GM12873 (cell line): ENCODE results near the gene NRP2.

ENCODE experiments used
- TF ChIP-seq, protein P1 (sequence below): IDR thresholded peaks from 2 replicates; pipeline ENCODE4 v1.5.1; 2012; ENCODE audit warnings: low read depth, mild to moderate bottlenecking, moderate library complexity, low read length, control low read depth; ENCODE audit not compliant: insufficient read depth; ENCODE audit errors: missing control alignments

NRP2 gene

DNA sequence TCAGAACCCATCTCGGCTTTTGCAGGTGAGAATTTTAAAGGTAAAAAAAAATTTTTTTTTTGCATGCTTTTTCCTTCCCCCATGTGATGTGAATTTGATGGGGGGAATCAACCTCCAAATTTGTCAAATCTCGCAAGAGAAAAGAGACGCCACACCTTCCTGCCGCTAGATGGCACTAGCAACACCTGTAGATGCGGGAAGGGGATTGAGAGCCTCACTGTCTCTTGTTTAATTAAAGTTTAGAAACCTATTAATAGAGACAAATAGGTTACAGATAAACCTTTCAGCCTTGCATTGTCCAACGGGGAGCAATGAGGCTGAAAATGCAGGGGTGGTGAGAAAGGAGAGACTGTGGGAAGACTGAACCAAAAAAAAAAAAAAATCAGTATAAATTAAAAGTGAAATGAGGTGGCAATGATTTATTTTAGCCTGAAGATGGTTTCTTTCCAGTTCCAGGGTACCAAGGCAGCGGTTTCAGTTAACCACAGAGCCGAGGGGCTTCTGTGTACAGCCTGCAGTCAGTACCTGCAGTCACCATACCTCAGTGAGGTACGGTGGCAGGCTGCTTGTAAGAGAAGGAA, 84.6 kb downstream of the NRP2 start:
- TF ChIP-seq, protein P1, sequence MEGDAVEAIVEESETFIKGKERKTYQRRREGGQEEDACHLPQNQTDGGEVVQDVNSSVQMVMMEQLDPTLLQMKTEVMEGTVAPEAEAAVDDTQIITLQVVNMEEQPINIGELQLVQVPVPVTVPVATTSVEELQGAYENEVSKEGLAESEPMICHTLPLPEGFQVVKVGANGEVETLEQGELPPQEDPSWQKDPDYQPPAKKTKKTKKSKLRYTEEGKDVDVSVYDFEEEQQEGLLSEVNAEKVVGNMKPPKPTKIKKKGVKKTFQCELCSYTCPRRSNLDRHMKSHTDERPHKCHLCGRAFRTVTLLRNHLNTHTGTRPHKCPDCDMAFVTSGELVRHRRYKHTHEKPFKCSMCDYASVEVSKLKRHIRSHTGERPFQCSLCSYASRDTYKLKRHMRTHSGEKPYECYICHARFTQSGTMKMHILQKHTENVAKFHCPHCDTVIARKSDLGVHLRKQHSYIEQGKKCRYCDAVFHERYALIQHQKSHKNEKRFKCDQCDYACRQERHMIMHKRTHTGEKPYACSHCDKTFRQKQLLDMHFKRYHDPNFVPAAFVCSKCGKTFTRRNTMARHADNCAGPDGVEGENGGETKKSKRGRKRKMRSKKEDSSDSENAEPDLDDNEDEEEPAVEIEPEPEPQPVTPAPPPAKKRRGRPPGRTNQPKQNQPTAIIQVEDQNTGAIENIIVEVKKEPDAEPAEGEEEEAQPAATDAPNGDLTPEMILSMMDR: peak; percentile 88

DNA sequence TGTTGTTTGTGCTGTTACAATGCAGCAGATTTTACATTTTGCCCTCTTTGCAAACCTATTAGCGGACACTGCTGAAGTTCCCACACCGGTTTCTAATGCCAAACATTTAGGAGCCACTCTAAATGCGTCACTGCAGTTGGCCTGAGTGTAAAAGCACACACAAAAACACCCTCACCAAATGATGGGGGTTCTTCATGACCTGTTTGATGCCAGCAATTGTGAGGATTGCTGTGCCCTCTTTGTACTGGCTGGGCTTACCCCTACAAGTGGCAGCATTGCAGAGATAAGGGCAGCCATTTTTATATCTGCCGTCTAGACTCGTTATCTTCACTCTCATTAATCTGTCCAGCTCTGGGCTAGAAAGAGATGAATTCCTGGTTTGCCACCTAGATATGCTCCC, 85.3 kb downstream of the NRP2 start:
- TF ChIP-seq, protein P1: no peak

DNA sequence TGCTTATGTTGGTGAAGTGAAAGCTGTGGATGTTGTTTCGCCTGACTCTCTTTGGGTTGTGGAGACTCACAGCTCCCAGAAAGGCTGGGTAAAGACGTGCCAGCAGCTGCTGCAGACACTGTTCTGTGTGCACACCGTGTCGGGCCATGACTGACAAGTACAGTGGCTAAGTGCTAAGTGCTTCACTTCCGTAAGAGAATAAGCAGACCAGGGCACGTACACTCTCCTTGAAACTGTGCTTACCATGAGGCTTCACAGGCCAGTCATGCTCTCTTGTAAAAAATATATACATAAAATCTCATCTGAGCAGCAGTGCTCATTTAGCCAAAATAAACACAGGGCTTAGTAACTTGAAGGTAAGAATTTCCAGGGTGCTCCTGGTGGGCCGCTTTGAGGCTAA, 86.0 kb downstream of the NRP2 start:
- TF ChIP-seq, protein P1: no peak

DNA sequence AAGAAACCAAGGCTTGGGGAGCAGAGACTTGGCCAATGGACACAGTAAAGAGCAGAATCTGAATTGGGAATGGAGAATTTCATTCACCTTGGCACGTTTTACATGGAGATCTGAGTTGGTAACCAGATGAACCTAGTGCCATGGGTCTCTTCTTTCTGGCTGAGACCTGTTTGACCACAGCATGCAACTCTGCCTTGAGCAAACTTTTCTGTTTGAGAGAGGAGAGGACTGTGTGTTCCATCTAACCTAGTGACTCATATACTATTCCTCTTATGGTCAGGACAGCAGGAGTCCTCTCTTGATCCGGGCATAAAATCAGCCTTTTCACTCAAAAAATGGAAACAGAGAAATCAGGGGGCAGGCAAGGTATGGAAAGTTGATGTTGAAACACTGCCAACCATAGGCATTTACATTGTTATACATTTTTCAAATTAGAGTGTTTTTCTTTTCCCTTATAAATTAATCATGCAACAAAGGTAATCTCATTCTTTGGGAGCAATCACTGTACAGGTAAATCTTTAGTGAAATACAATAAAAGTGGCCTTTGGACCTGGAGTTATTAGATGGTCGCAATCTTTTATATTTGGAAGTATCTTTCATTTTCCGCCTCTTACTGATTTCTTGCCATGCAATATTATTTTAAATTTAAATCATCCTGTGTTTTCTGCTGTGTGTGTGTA, 86.7 kb downstream of the NRP2 start:
- TF ChIP-seq, protein P1: no peak

DNA sequence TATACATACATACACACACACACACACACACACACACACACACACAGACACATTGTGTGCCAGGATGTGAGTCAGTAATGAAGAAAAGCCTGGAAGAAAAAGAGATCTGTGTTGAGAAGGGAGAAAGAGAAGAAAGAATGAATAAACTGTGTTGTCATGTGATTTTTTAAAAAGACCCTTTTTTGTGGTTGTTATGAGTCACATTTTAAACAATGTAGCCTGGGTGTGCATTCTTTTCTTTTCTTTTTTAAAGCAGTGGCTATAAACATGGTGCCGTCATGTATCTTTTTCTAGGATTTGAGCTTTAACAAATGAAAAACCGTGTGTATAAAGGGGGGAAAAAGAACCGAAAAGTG, 87.2 kb downstream of the NRP2 start:
- TF ChIP-seq, protein P1: no peak

DNA sequence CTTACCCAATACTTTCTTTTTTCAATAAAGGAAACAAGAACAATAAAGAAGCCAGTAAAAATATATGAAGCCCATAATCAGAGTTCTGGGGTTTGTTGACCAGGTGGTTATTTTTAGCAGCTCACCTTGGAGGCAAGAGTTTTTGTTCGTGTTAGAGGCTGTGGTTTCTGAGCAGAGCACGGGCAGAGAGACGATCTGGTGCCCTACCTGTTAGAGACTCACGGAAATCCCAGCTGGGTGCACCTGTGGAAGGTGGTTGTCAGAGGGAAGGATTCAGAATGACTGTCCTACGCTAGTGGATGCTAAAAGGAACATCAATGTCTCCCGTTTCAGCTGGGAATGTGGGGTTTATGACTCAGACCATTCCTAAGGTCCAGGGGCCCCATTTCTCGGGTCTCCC, 87.6 kb downstream of the NRP2 start:
- TF ChIP-seq, protein P1: no peak

DNA sequence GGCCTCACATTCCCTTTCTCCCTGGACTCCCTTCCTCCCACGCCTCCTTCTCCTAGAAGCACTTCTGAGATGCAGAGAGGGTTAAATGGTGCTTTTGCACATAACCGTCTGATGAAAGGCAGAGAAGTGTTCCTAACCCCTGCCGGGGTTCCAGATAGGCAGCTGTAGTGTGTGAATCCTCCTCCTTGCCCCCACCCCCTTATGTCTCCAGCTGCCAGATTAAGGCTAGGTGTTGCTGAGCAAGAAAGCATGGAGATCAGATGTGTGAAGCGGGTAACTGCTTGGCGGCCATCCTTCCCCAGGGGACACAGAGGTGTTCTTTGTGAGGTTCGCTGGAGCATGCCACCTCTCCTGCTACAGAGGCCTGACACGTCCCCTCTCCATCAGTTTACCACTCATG, 88.3 kb downstream of the NRP2 start:
- TF ChIP-seq, protein P1: no peak
